Astrocyte of the hippocampus (primary cell): ENCODE results near the gene PUDP.

Source experiments
- DNase-seq: peaks from one replicate; pipeline ENCODE4 v3.0.0; 2011; ENCODE audit warnings: low read depth, low spot score

The PUDP gene

GRCh38 chrX:7074148-7074907 is 73.6 kb downstream of the PUDP start:
- DNase-seq: no peak

- no peak for DNase-seq
Observed at GRCh38 chrX:7073336-7073735, 74.6 kb downstream of the PUDP start.

- DNase-seq: no peak
Observed at GRCh38 chrX:7072856-7073255, 75.1 kb downstream of the PUDP start.

GRCh38 chrX:7071390-7071789 is 76.6 kb downstream of the PUDP start:
- no peak for DNase-seq

GRCh38 chrX:7069556-7069955 is 78.4 kb downstream of the PUDP start:
- DNase-seq: no peak

- DNase-seq: peak; percentile 11
Observed at GRCh38 chrX:7068939-7069367, 79.0 kb downstream of the PUDP start.

GRCh38 chrX:7067256-7067655 is 80.7 kb downstream of the PUDP start:
- no peak for DNase-seq

- DNase-seq: no peak
Observed at GRCh38 chrX:7065473-7065872, 82.5 kb downstream of the PUDP start.

GRCh38 chrX:7062903-7063302 is 85.0 kb downstream of the PUDP start:
- no peak for DNase-seq

- DNase-seq: no peak
Observed at GRCh38 chrX:7062276-7062675, 85.7 kb downstream of the PUDP start.

- no peak for DNase-seq
Observed at GRCh38 chrX:7061429-7061828, 86.5 kb downstream of the PUDP start.

GRCh38 chrX:7060444-7060843 is 87.5 kb downstream of the PUDP start:
- DNase-seq: no peak

GRCh38 chrX:7059859-7060258 is 88.1 kb downstream of the PUDP start:
- no peak for DNase-seq

GRCh38 chrX:7059214-7059838 is 88.6 kb downstream of the PUDP start:
- no peak for DNase-seq

- DNase-seq: no peak
Observed at GRCh38 chrX:7055386-7056137, 92.4 kb downstream of the PUDP start.

- peak; percentile 11 for DNase-seq
Observed at GRCh38 chrX:7054219-7055216, 93.4 kb downstream of the PUDP start.

GRCh38 chrX:7052541-7052940 is 95.4 kb downstream of the PUDP start:
- no peak for DNase-seq

- no peak for DNase-seq
Observed at GRCh38 chrX:7050271-7050670, 97.7 kb downstream of the PUDP start.

- DNase-seq: no peak
Observed at GRCh38 chrX:7047951-7048350, 100.0 kb downstream of the PUDP start.

GRCh38 chrX:7045238-7045955 is 102.6 kb downstream of the PUDP start:
- no peak for DNase-seq
